BE2C (cell line): ENCODE data around the gene EHBP1L1.

Source experiments
- DNase-seq: peaks from one replicate; pipeline ENCODE4 v3.0.0-alpha.2; 2020
- H3K27me3 ChIP-seq: fragments of 250-450 bp; sonication (Bioruptor Pico); 2 replicates; pipeline ENCODE4 v1.5.1; 2020; ENCODE audit warnings: mild to moderate bottlenecking
- H3K36me3 ChIP-seq: fragments of 250-450 bp; sonication (Bioruptor Pico); 2 replicates; pipeline ENCODE4 v1.5.1; 2020; ENCODE audit warnings: mild to moderate bottlenecking
- H3K4me1 ChIP-seq: fragments of 250-450 bp; sonication (Bioruptor Pico); 2 replicates; pipeline ENCODE4 v1.5.1; 2020
- H3K4me3 ChIP-seq: 2 replicates; pipeline ENCODE4 v1.5.1; 2011; ENCODE audit warnings: low read depth, low read length
- H3K9me3 ChIP-seq: fragments of 250-450 bp; sonication (Bioruptor Pico); 2 replicates; pipeline ENCODE4 v1.5.1; 2020
- CTCF ChIP-seq: IDR thresholded peaks from 2 replicates; pipeline ENCODE4 v1.5.1; 2012; ENCODE audit warnings: mild to moderate bottlenecking, low read depth, low read length

EHBP1L1 gene

GRCh38 chr11:65585396-65586246 lies 9.8 kb downstream of the EHBP1L1 start:
- H3K27me3 ChIP-seq, result no peaks in the 10 kb centered on the region
- no peaks in the 10 kb centered on the region for H3K9me3 ChIP-seq
- H3K4me1 ChIP-seq, result no peaks in the 10 kb centered on the region
- DNase-seq, result peak; percentile 34
- TF ChIP-seq CTCF, result no peak
- no peaks in the 10 kb centered on the region for H3K36me3 ChIP-seq
- H3K4me3 ChIP-seq, result no peak overlapping the region

GRCh38 chr11:65586247-65586630 lies 10.4 kb downstream of the EHBP1L1 start:
- Histone ChIP-seq H3K4me1 (no peaks in the 10 kb centered on the region), H3K27me3 (no peaks in the 10 kb centered on the region), H3K9me3 (no peaks in the 10 kb centered on the region), H3K4me3 (no peak overlapping the region), H3K36me3 (no peaks in the 10 kb centered on the region)
- no peak for TF ChIP-seq CTCF
- no peak for DNase-seq

GRCh38 chr11:65586676-65587075 lies 10.8 kb downstream of the EHBP1L1 start:
- no peak for DNase-seq
- Histone ChIP-seq H3K4me1 (no peaks in the 10 kb centered on the region), H3K27me3 (no peaks in the 10 kb centered on the region), H3K4me3 (no peak overlapping the region), H3K9me3 (no peaks in the 10 kb centered on the region), H3K36me3 (no peaks in the 10 kb centered on the region)
- TF ChIP-seq CTCF, result no peak

- Histone ChIP-seq H3K27me3 (no peaks in the 10 kb centered on the region), H3K4me1 (no peaks in the 10 kb centered on the region), H3K9me3 (no peaks in the 10 kb centered on the region), H3K4me3 (no peak overlapping the region), H3K36me3 (no peaks in the 10 kb centered on the region)
- TF ChIP-seq CTCF, result peak; percentile 48
- DNase-seq, result peak; percentile 50
Observed at GRCh38 chr11:65588199-65589054, 12.6 kb downstream of the EHBP1L1 start.

GRCh38 chr11:65589444-65590239 lies 13.8 kb downstream of the EHBP1L1 start:
- no peak for DNase-seq
- Histone ChIP-seq H3K36me3 (no peaks in the 10 kb centered on the region), H3K4me1 (no peaks in the 10 kb centered on the region)

More at GRCh38 chr11:65589444-65590239, 13.8 kb downstream of the EHBP1L1 start:
- Histone ChIP-seq H3K9me3 (no peaks in the 10 kb centered on the region), H3K27me3 (no peaks in the 10 kb centered on the region), H3K4me3 (no peak overlapping the region)
- TF ChIP-seq CTCF, result no peak
